ENCODE measurements around the gene PARD6A.

DNA sequence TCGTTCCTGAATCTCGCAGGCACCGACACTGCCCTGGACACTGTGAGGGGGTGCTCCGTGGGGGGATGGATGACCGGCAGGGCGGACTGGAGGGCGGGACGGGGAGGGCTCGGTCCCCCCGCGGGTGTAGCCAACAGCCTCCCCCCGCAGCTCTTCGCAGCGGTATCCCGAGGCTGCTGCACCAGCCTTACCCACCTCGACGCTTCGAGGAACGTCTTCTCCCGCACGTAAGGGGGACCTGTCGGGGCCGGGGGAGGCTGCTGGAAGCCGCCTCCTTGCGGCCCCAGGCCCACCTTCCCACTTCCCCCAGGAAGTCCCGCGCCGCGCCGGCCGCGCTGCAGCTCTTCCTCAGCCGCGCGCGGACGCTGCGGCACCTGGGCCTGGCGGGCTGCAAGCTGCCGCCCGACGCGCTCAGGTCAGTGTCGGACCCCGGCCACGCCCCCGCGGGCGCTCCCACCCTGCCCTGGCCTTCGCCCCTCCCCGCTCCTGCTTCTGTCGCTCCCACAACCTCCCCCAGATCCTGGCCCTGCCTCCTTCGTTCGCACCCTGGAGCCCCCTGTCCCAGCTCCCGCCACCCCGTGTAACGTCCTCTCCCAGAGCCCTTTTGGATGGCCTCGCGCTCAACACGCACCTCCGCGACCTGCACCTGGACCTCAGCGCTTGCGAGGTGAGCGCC lies 12.5 kb upstream of the PARD6A start:
- TF ChIP-seq EZH2 (IDR thresholded peaks at IDR 0.05; ENCODE audit: borderline replicate concordance, low read depth, low read length, severe bottlenecking) = no peak
- TF ChIP-seq, protein P1, sequence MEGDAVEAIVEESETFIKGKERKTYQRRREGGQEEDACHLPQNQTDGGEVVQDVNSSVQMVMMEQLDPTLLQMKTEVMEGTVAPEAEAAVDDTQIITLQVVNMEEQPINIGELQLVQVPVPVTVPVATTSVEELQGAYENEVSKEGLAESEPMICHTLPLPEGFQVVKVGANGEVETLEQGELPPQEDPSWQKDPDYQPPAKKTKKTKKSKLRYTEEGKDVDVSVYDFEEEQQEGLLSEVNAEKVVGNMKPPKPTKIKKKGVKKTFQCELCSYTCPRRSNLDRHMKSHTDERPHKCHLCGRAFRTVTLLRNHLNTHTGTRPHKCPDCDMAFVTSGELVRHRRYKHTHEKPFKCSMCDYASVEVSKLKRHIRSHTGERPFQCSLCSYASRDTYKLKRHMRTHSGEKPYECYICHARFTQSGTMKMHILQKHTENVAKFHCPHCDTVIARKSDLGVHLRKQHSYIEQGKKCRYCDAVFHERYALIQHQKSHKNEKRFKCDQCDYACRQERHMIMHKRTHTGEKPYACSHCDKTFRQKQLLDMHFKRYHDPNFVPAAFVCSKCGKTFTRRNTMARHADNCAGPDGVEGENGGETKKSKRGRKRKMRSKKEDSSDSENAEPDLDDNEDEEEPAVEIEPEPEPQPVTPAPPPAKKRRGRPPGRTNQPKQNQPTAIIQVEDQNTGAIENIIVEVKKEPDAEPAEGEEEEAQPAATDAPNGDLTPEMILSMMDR (IDR thresholded peaks at IDR 0.05; ENCODE audit: borderline replicate concordance, extremely low read depth, low read length, poor library complexity, severe bottlenecking) = no peak
